Epithelial cell of esophagus (primary cell): ENCODE data around the gene GTF3C4.

Experiments used
- DNase-seq: peaks from one replicate; pipeline ENCODE4 v3.0.0; 2010; ENCODE audit warnings: low read depth
- H3K4me3 ChIP-seq: 2 replicates; pipeline ENCODE4 v1.5.1; 2011; ENCODE audit warnings: mild to moderate bottlenecking, low read length, control low read depth
- TF ChIP-seq, protein P1 (sequence below): IDR thresholded peaks from 2 replicates; pipeline ENCODE4 v1.5.1; 2011; ENCODE audit warnings: low read depth, mild to moderate bottlenecking, low read length, control low read depth, inconsistent platforms; ENCODE audit not compliant: insufficient read depth; ENCODE audit errors: missing control alignments

GTF3C4 gene

DNA sequence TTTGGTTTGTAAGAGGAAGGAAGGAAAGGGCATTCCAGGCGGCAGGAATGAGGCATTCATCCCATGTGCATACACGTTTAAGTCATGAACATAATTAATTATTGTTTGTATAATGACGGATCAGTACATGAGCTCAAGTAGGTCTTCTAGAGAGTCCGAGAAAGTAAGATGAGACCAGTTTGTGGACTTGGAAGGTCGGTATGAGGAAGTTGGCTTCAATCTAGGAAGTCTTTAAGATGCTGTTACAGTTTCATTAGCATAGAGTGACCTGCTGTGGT is 2.1 kb downstream of the GTF3C4 start:
- peak overlapping the region; percentile 29 for H3K4me3 ChIP-seq
- TF ChIP-seq, protein P1, sequence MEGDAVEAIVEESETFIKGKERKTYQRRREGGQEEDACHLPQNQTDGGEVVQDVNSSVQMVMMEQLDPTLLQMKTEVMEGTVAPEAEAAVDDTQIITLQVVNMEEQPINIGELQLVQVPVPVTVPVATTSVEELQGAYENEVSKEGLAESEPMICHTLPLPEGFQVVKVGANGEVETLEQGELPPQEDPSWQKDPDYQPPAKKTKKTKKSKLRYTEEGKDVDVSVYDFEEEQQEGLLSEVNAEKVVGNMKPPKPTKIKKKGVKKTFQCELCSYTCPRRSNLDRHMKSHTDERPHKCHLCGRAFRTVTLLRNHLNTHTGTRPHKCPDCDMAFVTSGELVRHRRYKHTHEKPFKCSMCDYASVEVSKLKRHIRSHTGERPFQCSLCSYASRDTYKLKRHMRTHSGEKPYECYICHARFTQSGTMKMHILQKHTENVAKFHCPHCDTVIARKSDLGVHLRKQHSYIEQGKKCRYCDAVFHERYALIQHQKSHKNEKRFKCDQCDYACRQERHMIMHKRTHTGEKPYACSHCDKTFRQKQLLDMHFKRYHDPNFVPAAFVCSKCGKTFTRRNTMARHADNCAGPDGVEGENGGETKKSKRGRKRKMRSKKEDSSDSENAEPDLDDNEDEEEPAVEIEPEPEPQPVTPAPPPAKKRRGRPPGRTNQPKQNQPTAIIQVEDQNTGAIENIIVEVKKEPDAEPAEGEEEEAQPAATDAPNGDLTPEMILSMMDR = peak; percentile 30
- peak; percentile 62 for DNase-seq

DNA sequence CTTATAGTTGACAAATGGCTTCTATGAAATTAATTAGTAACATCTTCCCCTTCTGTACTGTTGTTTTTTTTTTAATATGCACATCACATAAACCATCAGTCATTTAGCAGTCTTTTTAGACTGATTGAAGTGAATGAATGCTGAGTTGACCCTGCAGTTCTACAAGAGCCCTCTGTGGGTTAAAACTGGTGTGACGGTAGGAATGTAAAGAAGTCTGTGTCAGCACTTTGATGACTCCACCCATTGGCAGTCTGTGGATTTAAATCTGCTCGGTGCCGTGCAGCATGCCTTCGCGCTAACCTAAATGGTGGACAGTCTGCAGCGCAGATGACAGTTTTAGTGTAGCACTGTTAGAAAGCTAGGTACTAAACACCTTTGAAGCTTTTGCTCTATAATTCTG is 3.1 kb downstream of the GTF3C4 start:
- DNase-seq = peak; percentile 67
- no peak overlapping the region for H3K4me3 ChIP-seq
- TF ChIP-seq, protein P1 = peak; percentile 36

DNA sequence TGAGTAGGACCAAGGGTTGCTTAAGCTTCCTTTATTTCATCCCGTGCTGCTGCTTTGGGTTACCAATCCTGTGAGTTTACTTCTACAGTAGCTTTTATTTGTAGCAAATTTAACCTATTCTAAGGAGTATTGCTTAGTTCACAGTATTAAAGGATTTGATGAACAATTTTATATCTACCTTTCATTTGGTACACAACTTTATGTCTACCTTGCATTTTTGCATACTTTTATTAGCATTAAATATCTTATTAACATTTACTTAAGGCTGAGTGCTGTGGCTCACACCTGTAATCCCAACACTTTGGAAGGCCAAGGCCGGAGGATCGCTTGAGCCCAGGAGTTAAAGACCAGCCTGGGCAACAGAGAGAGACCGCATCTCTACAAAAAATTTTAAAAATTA is 4.2 kb downstream of the GTF3C4 start:
- DNase-seq = no peak
- no peak overlapping the region for H3K4me3 ChIP-seq
- TF ChIP-seq, protein P1 = no peak

DNA sequence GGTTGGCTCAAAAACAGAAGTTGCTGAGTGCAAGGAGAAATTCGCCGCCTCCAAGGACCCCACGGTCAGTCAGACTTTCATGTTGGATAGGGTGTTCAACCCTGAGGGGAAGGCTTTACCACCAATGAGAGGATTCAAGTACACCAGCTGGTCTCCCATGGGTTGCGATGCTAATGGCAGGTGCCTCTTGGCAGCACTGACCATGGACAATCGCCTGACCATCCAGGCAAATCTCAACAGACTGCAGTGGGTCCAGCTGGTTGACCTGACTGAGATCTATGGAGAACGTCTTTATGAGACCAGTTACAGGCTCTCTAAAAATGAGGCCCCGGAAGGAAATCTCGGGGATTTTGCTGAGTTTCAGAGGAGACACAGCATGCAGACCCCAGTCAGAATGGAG is 7.7 kb downstream of the GTF3C4 start:
- DNase-seq = no peak
- TF ChIP-seq, protein P1 = no peak
- H3K4me3 ChIP-seq = no peak overlapping the region

DNA sequence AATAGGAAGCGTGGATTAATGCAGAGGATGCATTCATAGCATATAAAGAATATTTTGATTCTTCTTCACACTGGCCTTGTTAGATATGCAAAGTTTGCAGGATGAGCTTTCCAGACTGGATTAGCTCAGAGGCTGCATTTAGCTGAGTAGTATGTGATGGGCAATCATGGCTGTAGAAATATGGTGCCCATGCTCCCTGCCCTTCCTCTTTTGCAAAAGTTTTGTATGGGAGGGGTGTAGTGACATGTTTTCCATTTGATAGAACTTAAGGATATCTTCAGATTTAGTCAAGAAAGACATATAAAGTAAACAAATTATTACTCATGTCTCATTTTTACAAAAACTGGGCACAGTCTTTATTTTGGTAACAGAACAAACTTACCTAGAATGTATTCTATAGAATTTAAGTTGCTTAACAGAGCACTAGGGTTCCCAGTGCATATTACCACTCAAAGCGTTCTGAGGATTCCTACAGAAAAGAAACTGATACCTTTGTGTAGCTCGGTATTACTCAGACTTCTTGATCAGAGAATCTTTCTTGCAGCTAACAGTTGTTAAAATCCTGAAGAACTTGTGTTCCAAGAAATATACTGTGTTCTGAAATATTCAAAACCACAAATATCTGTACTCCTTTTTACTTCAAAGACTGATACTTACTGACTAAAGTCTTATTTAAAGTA is 9.8 kb downstream of the GTF3C4 start:
- TF ChIP-seq, protein P1 = no peak
- DNase-seq = no peak
- no peak overlapping the region for H3K4me3 ChIP-seq

DNA sequence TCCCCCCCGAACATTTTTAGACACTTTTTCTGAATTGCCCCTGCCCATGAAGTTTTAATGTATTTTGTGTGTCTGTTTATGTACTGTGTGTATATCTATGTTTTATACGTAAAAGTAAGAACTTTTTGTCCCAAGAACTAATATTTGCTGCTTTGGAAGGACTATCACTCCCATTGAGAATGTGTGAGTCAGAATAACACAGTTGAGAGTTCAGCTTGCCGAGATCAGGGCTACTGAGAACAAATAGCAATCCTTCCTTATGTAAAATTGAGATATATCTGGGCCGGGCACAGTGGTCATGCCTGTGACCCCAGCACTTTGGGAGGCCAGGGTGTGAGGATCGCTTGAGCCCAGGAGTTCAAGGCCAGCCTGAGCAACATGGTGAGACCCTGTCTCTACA is 11.3 kb downstream of the GTF3C4 start:
- no peak for DNase-seq
- H3K4me3 ChIP-seq = no peak overlapping the region
- TF ChIP-seq, protein P1 = no peak

DNA sequence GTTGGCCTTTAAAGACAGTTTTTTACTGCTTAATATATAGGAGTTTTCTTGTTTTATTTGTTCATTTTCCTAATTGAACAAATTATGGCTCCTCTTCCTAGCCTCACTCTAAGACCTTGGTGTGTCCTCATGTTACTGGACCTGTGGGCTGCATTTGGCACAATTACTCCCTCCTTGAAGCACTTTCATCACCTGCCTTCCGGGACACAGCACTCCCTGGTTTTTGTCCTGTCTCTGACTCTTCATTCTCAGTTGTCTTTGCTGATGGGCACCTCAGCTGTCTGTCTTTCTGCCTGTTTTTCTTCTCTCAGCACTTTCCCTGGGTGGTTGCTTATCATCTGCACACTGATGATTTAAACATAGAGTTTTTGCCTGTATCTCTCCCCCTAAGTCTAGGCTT is 13.6 kb downstream of the GTF3C4 start:
- H3K4me3 ChIP-seq = no peak overlapping the region
- DNase-seq = no peak
- TF ChIP-seq, protein P1 = no peak
